Measurements from ENCODE around the gene LDLRAD3.

Gene LDLRAD3

GRCh38 chr11:36238881-36239280, 295.0 kb downstream of the LDLRAD3 start:
- no peaks in the 10 kb centered on the region for H3K36me3 ChIP-seq

GRCh38 chr11:36239636-36240035, 295.8 kb downstream of the LDLRAD3 start:
- no peak for TF ChIP-seq CTCF (IDR thresholded peaks at IDR 0.05; ENCODE audit: low read depth, low read length)
- Histone ChIP-seq H3K36me3 (no peaks in the 10 kb centered on the region), H3K4me3 (ENCODE audit: low read depth, low read length) (no peak overlapping the region), H3K27ac (no peak overlapping the region), H3K9me3 (ENCODE audit: severe bottlenecking) (no peaks in the 10 kb centered on the region), H3K27me3 (ENCODE audit: insufficient read depth, low read depth, severe bottlenecking) (no peaks in the 10 kb centered on the region)
- DNase-seq: no peak

More at GRCh38 chr11:36238881-36239280, 295.0 kb downstream of the LDLRAD3 start:
- Histone ChIP-seq H3K9me3 (ENCODE audit: severe bottlenecking) (no peaks in the 10 kb centered on the region), H3K27ac (no peak overlapping the region), H3K4me3 (ENCODE audit: low read depth, low read length) (no peak overlapping the region), H3K27me3 (ENCODE audit: insufficient read depth, low read depth, severe bottlenecking) (no peaks in the 10 kb centered on the region)
- TF ChIP-seq CTCF (IDR thresholded peaks at IDR 0.05; ENCODE audit: low read depth, low read length): no peak
- no peak for DNase-seq

- H3K36me3 ChIP-seq: no peaks in the 10 kb centered on the region
- DNase-seq: no peak
- H3K4me3 ChIP-seq (ENCODE audit: low read depth, low read length): no peak overlapping the region
- no peaks in the 10 kb centered on the region for H3K9me3 ChIP-seq (ENCODE audit: severe bottlenecking)
- H3K27me3 ChIP-seq (ENCODE audit: insufficient read depth, low read depth, severe bottlenecking): no peaks in the 10 kb centered on the region
- TF ChIP-seq CTCF (IDR thresholded peaks at IDR 0.05; ENCODE audit: low read depth, low read length): no peak
- H3K27ac ChIP-seq: no peak overlapping the region
These were observed 296.3 kb downstream of the LDLRAD3 start for GRCh38 chr11:36240173-36240572.

- Histone ChIP-seq H3K36me3 (no peaks in the 10 kb centered on the region), H3K9me3 (ENCODE audit: severe bottlenecking) (no peaks in the 10 kb centered on the region)
- no peak for DNase-seq
These were observed 296.9 kb downstream of the LDLRAD3 start for GRCh38 chr11:36240801-36241200.

GRCh38 chr11:36241497-36241896, 297.6 kb downstream of the LDLRAD3 start:
- H3K27me3 ChIP-seq (ENCODE audit: insufficient read depth, low read depth, severe bottlenecking): no peaks in the 10 kb centered on the region
- no peak overlapping the region for H3K4me3 ChIP-seq (ENCODE audit: low read depth, low read length)
- no peak for DNase-seq
- no peak for TF ChIP-seq CTCF (IDR thresholded peaks at IDR 0.05; ENCODE audit: low read depth, low read length)
- no peaks in the 10 kb centered on the region for H3K36me3 ChIP-seq
- no peaks in the 10 kb centered on the region for H3K9me3 ChIP-seq (ENCODE audit: severe bottlenecking)
- H3K27ac ChIP-seq: no peak overlapping the region

More at GRCh38 chr11:36240801-36241200, 296.9 kb downstream of the LDLRAD3 start:
- Histone ChIP-seq H3K27ac (no peak overlapping the region), H3K4me3 (ENCODE audit: low read depth, low read length) (no peak overlapping the region), H3K27me3 (ENCODE audit: insufficient read depth, low read depth, severe bottlenecking) (no peaks in the 10 kb centered on the region)
- TF ChIP-seq CTCF (IDR thresholded peaks at IDR 0.05; ENCODE audit: low read depth, low read length): no peak

GRCh38 chr11:36243641-36244040, 299.8 kb downstream of the LDLRAD3 start:
- Histone ChIP-seq H3K4me3 (ENCODE audit: low read depth, low read length) (no peak overlapping the region), H3K9me3 (ENCODE audit: severe bottlenecking) (no peaks in the 10 kb centered on the region), H3K27me3 (ENCODE audit: insufficient read depth, low read depth, severe bottlenecking) (no peaks in the 10 kb centered on the region), H3K36me3 (no peaks in the 10 kb centered on the region), H3K27ac (no peak overlapping the region)
- TF ChIP-seq CTCF (IDR thresholded peaks at IDR 0.05; ENCODE audit: low read depth, low read length): no peak
- DNase-seq: no peak

Data from WERI-Rb-1 (cell line).